Activated naive CD4-positive, alpha-beta T cell treated with anti-CD3 and anti-CD28 coated beads for 36 hours (primary cell): ENCODE results near the gene CCL4. TPM values are rescaled to one million over a fixed set of nuclear protein-coding genes. Genes with fewer than 3 reads are reported as not detected.
A peak's percentile ranks its signal among the peaks of the same experiment; 100 is the strongest.
"Not testable (repeated sequence)": the region's sequence is repeated elsewhere in the genome, so short reads cannot be mapped to it uniquely, and the experiment has no call there.

ENCODE experiments used
- CTCF ChIA-PET: fragments of 350-600 bp; sonication (Branson Sonifier 250); formaldehyde crosslinking; loops from one replicate; lab custom pipeline; 2021; ENCODE audit warnings: antibody characterized with exemption; lab: Charles Lee
- DNase-seq: peaks from one replicate; pipeline ENCODE4 v3.0.0-alpha.2; 2020
- H3K27ac Mint-ChIP-seq: one replicate; pipeline ENCODE4 v1.8.0; 2021; ENCODE audit warnings: mild to moderate bottlenecking, mixed read lengths
- H3K27me3 Mint-ChIP-seq: one replicate; pipeline ENCODE4 v1.8.0; 2021; ENCODE audit warnings: low read depth, mixed read lengths
- H3K36me3 Mint-ChIP-seq: one replicate; pipeline ENCODE4 v1.8.0; 2021; ENCODE audit warnings: low read depth, mixed read lengths
- H3K4me1 Mint-ChIP-seq: one replicate; pipeline ENCODE4 v1.8.0; 2021; ENCODE audit warnings: low read depth, mixed read lengths
- H3K4me3 Mint-ChIP-seq: one replicate; pipeline ENCODE4 v1.8.0; 2021; ENCODE audit warnings: mild to moderate bottlenecking, moderate library complexity, mixed read lengths
- H3K9me3 Mint-ChIP-seq: one replicate; pipeline ENCODE4 v1.8.0; 2021; ENCODE audit warnings: mixed read lengths
- intact Hi-C: fragments of 100-400 bp; cut with micrococcal nuclease; formaldehyde crosslinking; loops from one replicate; pipeline ENCODE4 v1.15.1; 2023
- total RNA-seq, 2 experiments: library from RNA; stranded (reverse); gene quantifications; one replicate each; pipeline ENCODE4 v1.2.3, GENCODE V29; 2021

CCL4 gene
- 1 to 10 TPM; 4.6 to 5.5 TPM for total RNA-seq

DNA sequence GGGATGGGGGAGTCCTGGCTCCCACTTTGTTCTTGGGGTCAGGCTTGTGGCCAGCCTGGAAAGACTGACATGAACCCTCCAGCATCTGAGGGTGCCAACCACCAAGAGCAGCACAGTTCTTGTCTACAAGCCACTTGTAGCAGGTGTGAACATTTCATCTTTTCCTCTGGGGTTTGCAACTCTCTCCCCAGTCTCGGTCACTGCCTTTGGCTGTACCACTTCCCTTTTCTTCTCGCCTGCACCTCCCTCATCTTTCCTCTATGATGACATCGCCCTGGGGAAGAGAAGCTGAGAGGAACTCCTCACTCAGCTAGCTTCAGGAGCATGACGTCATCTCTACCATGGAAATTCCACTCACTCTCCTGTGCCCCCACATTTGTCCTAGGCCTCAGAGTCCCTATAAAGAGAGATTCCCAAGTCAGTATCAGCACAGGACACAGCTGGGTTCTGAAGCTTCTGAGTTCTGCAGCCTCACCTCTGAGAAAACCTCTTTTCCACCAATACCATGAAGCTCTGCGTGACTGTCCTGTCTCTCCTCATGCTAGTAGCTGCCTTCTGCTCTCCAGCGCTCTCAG is at the start of gene CCL4:
Gene CCL4, plus strand, starts transcription at position 427 of the 575 bp plus-strand sequence. Its CDS starts 79 bp downstream, at position 506.
- H3K27ac Mint-ChIP-seq, DNase-seq, CTCF ChIA-PET, H3K4me1 Mint-ChIP-seq, H3K36me3 Mint-ChIP-seq, intact Hi-C loops, H3K9me3 Mint-ChIP-seq: not testable (repeated sequence)
- Mint-ChIP-seq H3K27me3 (peaks cover 42% of the 10 kb centered on the region), H3K4me3 (peak within 1 kb of the TSS; percentile 22)

DNA sequence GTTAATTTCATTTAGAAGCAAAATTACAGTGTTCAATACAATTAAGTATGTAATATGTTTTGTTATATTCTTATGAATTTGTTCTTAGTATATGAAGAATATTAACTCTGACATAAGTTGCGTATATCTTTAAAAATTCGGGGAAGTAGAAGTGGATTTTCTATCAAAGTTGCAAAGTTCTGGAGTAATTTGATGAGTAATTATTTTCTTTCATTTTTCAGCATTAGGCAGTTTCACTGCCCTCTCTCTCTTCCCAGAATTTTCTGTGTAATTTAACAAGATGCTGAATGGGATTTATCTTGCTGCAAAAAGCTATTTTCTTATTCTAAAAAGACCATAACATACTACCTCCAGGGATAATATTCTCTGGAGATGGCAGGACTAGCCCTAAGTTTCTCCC is 48.5 kb upstream of the CCL4 start:
- Mint-ChIP-seq H3K4me1 (no peaks in the 10 kb centered on the region), H3K36me3 (no peaks in the 10 kb centered on the region), H3K27ac (no peak overlapping the region), H3K27me3 (peaks cover 19% of the 10 kb centered on the region), H3K9me3 (peaks cover 12% of the 10 kb centered on the region), H3K4me3 (no peak overlapping the region)
- CTCF ChIA-PET, result interaction anchor here (0.6 kb wide), 1 partner anchor 91 kb away, joined by 3 read pairs; no protein-coding TSS in a partner anchor
- intact Hi-C loops, result no loop called here
- no peak for DNase-seq

DNA sequence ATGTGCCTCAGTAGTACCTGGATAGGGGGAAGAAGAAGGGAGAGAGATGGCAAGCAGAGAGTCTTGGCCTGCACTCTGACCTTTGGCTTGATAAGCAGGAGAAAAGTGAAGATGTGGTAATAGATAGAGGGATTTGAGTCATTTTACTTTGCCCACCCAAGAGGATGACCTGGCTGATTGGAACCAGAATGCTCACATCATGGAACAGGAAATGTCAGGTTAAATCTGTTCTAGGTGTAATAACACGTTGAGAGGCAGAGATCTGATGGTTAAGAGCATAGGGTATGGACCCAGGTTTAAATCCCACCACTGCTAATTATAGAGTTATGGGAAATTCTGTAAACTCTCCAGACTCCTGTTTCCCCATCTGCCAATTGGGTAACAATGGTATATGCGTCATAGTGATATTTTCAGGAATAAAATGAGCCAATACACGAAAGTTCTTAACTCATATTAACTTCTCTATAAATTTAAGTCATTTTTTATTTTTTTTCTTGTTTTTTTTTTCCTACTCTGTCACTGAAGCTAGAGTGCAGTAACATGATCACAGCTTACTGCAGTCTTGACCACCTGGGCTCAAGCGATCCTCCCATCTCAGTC is 47.6 kb upstream of the CCL4 start:
- Mint-ChIP-seq H3K27ac (no peak overlapping the region), H3K4me3 (no peak overlapping the region), H3K36me3 (no peaks in the 10 kb centered on the region), H3K4me1 (no peaks in the 10 kb centered on the region), H3K27me3 (peaks cover 17% of the 10 kb centered on the region), H3K9me3 (peaks cover 8% of the 10 kb centered on the region)
- CTCF ChIA-PET, result interaction anchor here (1.3 kb wide), 1 partner anchor 92 kb away, joined by 3 read pairs; no protein-coding TSS in a partner anchor
- intact Hi-C loops, result no loop called here
- no peak for DNase-seq

DNA sequence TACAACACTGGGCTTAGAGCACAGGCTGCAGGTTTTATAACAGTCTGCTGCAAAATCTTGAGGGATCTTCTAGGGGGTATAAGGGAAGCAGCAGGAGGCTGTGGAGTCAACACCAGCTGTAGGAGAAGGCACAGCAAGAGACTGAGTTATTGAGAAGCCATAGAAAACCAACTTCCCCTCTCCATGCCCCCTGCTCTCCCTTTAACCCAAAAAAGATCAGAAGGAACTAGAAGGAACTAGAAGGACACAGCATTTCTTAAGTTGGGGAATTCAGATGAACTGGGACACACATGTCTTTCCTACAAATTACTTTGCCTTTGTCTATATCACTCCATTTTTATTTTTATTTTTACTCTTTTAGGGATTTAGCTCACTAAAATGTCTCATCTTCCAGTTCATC is 45.7 kb upstream of the CCL4 start:
- intact Hi-C loops, result no loop called here
- peaks cover 7% of the 10 kb centered on the region for H3K27me3 Mint-ChIP-seq
- H3K36me3 Mint-ChIP-seq, result no peaks in the 10 kb centered on the region
- CTCF ChIA-PET, result interaction anchor here (1.6 kb wide), 1 partner anchor 15 kb away, joined by 4 read pairs; no protein-coding TSS in a partner anchor
- no peaks in the 10 kb centered on the region for H3K4me1 Mint-ChIP-seq
- no peak overlapping the region for H3K4me3 Mint-ChIP-seq
- H3K9me3 Mint-ChIP-seq, result no peaks in the 10 kb centered on the region
- DNase-seq, result no peak
- no peak overlapping the region for H3K27ac Mint-ChIP-seq

DNA sequence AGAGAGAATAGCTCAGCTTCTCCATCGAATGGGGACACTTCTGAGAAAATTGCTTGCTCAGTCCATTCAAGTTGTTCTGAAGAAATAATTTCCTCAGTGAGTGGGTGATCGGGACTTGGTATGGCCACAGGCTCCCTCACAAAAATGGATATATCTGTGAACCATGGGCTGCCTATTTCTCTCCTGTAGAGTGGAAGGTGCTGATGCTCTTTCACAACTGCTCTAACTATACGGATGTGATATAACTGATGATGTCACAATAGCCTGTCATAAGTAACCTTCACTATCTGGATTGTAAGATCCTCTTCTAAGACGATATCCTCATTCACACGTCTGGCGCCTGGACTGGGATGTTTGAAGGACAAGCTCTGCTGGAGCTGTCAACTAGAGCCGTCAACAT is 44.2 kb upstream of the CCL4 start:
- H3K4me3 Mint-ChIP-seq, result no peak overlapping the region
- no peak for DNase-seq
- H3K9me3 Mint-ChIP-seq, result no peaks in the 10 kb centered on the region
- H3K36me3 Mint-ChIP-seq, result no peaks in the 10 kb centered on the region
- no peak overlapping the region for H3K27ac Mint-ChIP-seq
- CTCF ChIA-PET, result interaction anchor here (1.2 kb wide), 1 partner anchor 13 kb away, joined by 4 read pairs; no protein-coding TSS in a partner anchor
- H3K27me3 Mint-ChIP-seq, result peaks cover 4% of the 10 kb centered on the region
- H3K4me1 Mint-ChIP-seq, result no peaks in the 10 kb centered on the region
- intact Hi-C loops, result no loop called here

DNA sequence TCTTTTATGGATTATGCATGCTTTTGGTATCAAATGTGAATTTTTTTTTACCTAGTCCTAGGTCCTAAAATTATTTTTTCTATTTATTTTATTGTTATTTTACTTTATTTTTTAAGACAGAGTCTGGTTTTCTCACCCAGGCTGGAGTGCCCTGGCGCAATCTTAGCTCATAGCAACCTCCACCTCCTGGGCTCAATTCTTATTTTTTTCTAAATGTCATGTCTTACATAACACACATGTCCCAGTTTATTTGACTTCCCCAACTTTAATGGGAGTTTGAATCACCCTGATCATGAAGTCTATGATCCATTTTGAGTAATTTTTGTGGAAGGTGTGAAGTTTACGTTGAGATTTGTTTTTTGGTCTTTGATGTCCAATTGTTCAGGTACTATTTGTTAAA is 42.8 kb upstream of the CCL4 start:
- intact Hi-C loops, result no loop called here

DNA sequence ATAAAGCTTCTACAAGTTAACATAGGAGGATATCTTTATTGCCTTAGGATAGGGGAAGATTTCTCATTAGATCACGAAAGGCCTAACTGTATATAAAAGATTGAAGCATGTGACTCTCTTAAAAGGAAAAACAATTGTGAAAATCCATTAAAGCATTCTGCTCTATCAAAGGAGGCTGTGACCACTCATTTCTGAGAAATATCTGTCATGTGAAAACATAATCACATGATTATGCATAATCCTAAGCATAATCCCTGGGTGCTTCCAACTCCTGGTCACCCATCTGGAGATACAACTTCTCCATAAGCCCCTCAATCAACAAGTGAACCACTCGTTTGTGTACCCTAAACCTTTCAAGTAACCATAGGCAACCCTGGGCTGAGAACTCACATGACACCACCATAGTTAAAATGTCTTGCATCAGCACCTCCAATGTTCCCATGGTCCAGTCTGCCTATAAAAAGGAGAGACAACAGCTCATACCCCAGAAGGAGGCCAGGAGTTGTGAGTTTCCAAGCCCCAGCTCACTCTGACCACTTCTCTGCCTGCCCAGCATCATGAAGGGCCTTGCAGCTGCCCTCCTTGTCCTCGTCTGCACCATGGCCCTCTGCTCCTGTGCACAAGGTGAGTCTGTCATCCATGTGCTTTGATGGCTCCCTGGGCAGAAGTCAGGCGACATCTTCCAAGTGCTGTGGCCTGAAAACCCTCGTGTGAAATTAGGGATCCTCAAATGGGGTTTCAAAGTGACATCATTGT is 39.7 kb upstream of the CCL4 start, which contains the start of gene CCL18:
Gene CCL18, plus strand, starts transcription at position 487 of the 756 bp plus-strand sequence. Its CDS starts 71 bp downstream, at position 558.
- Mint-ChIP-seq H3K27ac (no peak within 1 kb of the TSS), H3K4me3 (no peak within 1 kb of the TSS), H3K4me1 (no peaks in the 10 kb centered on the region), H3K27me3 (peaks cover 12% of the 10 kb centered on the region), H3K36me3 (no peaks in the 10 kb centered on the region), H3K9me3 (no peaks in the 10 kb centered on the region)
- CTCF ChIA-PET, result interaction anchor here (0.6 to 1.1 kb wide), 3 partner anchors 9 to 116 kb away, joined by 3 to 4 read pairs (median 3); no protein-coding TSS in a partner anchor
- intact Hi-C loops, result no loop called here
- DNase-seq, result no peak

More for the DNA sequence above, 42.8 kb upstream of the CCL4 start:
- Mint-ChIP-seq H3K36me3 (no peaks in the 10 kb centered on the region), H3K27me3 (peaks cover 6% of the 10 kb centered on the region), H3K4me3 (no peak overlapping the region), H3K4me1 (no peaks in the 10 kb centered on the region), H3K27ac (no peak overlapping the region), H3K9me3 (no peaks in the 10 kb centered on the region)
- no peak for DNase-seq
- CTCF ChIA-PET, result no interaction called here

DNA sequence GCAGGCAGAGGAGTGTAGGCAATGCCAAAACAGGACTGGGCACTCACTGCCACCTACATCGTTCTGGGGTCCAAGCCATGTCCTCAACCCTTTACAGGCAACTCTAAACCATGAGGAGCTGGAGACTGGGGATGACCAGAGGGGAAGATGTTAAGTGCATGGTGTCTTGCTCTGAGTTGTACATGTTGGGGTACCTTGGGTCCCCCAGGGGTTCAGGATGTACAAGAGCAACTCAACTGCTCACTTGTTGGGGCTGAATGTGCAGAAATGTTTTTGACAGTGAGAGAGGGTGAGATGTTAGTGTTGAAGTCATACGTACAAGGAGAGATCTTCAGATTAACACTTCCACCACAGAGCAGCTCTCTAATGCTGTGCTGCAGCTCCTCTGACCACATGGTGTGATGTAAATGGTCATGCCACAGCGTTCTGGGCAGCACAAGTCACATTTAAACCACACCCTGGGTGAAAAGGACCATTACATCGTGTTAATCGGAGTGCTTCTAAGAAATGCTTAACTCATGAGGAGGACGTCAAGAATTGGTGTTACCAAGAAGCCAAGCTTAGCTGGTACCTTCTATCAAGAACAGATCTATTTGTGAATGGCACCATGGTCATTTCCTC is 37.2 kb upstream of the CCL4 start:
- no peak for DNase-seq
- H3K36me3 Mint-ChIP-seq, result no peaks in the 10 kb centered on the region

DNA sequence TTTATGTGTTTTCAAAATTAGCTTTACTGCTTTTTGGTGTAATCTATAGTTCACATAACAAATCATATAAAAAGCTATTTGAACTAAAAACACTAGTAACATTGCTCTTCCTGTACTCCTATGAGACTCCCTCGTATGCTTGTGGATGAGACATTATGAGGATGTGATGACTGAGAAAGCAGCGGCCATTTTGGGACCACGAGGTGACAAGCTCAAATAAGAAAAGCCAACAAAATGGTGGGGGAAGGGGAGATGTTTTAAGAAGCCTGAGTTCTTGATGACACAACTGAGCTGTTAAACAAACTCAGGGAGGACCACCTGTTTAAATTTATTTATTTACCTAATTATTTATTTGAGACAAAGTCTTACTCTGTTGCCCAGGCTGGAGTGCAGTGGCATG is 35.1 kb upstream of the CCL4 start:
- Mint-ChIP-seq H3K9me3 (no peaks in the 10 kb centered on the region), H3K27ac (no peak overlapping the region), H3K27me3 (peaks cover 8% of the 10 kb centered on the region), H3K4me3 (no peak overlapping the region), H3K4me1 (peaks cover 5% of the 10 kb centered on the region), H3K36me3 (no peaks in the 10 kb centered on the region)
- intact Hi-C loops, result no loop called here
- CTCF ChIA-PET, result interaction anchor here (0.6 to 1.5 kb wide), 5 partner anchors 29 to 219 kb away, joined by 3 to 4 read pairs (median 4); no protein-coding TSS in a partner anchor
- DNase-seq, result no peak

More for the DNA sequence above, 37.2 kb upstream of the CCL4 start:
- intact Hi-C loops, result no loop called here
- CTCF ChIA-PET, result interaction anchor here (1.0 to 1.4 kb wide), 2 partner anchors 82 to 118 kb away, joined by 3 to 7 read pairs; no protein-coding TSS in a partner anchor
- H3K4me1 Mint-ChIP-seq, result no peaks in the 10 kb centered on the region
- H3K27ac Mint-ChIP-seq, result no peak overlapping the region
- H3K4me3 Mint-ChIP-seq, result no peak overlapping the region
- H3K27me3 Mint-ChIP-seq, result peaks cover 8% of the 10 kb centered on the region
- no peaks in the 10 kb centered on the region for H3K9me3 Mint-ChIP-seq

DNA sequence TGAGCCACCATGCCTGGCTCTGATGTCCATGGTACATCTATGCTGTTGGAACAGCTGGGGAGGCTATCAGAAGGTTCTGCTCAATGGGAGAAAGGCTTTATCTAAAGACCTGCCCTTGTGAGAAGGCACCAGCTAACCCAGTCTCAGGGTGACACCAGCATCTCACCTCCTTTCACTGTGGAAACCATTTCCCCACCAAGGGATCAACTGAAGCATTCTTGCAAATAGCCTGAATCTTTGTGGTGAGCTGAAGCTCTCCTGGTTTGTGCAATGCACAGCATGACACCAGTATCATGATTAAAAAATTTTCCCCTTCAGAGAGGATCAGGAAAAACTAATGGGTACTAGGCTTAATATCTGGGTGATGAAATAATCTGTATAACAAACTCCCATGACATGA is 34.5 kb upstream of the CCL4 start:
- Mint-ChIP-seq H3K9me3 (no peaks in the 10 kb centered on the region), H3K27me3 (peaks cover 8% of the 10 kb centered on the region), H3K27ac (no peak overlapping the region), H3K36me3 (no peaks in the 10 kb centered on the region), H3K4me1 (peaks cover 5% of the 10 kb centered on the region), H3K4me3 (no peak overlapping the region)
- intact Hi-C loops, result no loop called here
- CTCF ChIA-PET, result interaction anchor here (1.0 to 1.7 kb wide), 4 partner anchors 78 to 219 kb away, joined by 3 to 5 read pairs (median 4); no protein-coding TSS in a partner anchor
- no peak for DNase-seq

DNA sequence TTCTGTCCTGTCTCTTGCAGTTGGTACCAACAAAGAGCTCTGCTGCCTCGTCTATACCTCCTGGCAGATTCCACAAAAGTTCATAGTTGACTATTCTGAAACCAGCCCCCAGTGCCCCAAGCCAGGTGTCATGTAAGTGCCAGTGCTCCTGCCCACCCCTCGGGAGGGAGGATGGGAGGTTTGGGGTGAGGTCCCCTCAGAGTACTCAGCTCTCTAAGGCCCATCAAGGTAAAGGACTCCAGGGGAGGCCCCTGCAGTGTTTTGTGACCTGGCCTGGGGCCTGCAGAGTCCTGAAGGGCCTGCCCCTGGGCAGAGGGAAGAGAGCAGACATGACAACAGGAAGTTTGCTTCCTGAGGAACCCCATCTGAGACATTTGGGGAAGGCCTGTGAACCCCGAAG is 33.2 kb upstream of the CCL4 start:
- no peaks in the 10 kb centered on the region for H3K36me3 Mint-ChIP-seq
- H3K4me1 Mint-ChIP-seq, result peaks cover 5% of the 10 kb centered on the region
- no peak for DNase-seq
- CTCF ChIA-PET, result interaction anchor here (1.7 to 4.5 kb wide), 2 partner anchors 95 to 101 kb away, joined by 5 to 44 read pairs; no protein-coding TSS in a partner anchor
- no peak overlapping the region for H3K4me3 Mint-ChIP-seq
- H3K27me3 Mint-ChIP-seq, result peaks cover 8% of the 10 kb centered on the region
- H3K27ac Mint-ChIP-seq, result no peak overlapping the region
- no peaks in the 10 kb centered on the region for H3K9me3 Mint-ChIP-seq
- intact Hi-C loops, result loop anchor here (10.0 kb wide), 1 partner anchor 216 kb away; no protein-coding TSS in a partner anchor
